Measurements from ENCODE around the gene TMEM163. TPM values are rescaled to one million over a fixed set of nuclear protein-coding genes. Genes with fewer than 3 reads are reported as not detected.

The TMEM163 gene
- total RNA-seq, 1 donor from 2014 or later, result 0.18 TPM

DNA sequence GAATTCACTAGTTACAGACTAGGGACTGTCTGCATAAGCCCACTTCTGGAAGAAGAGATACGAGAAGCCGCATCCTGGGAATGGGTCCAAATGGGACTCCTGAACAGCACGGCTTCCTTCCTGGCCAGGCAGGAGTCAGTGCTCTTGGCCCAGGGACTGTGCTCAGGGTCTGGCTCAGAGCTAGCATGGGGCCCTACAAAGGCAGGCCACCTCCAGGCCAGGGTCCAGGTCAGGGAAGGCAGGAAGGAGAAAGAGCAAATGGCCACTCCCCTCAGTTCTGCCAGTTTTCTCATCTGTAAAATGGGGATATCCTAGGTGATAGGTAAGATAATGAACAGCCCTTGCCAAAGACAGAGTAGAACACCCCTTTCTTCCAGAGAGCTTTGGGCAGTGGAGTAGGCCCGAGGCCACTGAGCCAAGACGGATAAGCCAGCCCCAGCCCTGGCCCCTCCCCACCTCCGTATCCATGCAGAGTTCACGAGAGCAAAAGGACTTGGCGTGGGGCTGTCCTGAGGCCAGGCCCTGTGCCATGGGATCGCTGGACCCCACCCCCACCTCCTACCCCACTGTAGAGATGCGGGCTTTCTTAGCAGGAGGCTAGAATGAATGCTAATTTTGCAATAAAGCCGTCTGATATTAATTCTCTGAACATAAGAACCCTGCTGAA is 274.9 kb downstream of the TMEM163 start:
- Histone ChIP-seq H3K4me1 (ENCODE audit: insufficient read depth, low read length) (peaks cover 11% of the 10 kb centered on the region), H3K4me3 (ENCODE audit: insufficient read depth, low read depth, low read length) (no peak overlapping the region), H3K4me2 (ENCODE audit: low read length) (no peak overlapping the region), H3K27ac (ENCODE audit: low read depth, low read length) (no peak overlapping the region), H3K79me2 (ENCODE audit: insufficient read depth, low read length) (no peaks in the 10 kb centered on the region), H3K27me3 (ENCODE audit: insufficient read depth, low read length) (no peaks in the 10 kb centered on the region), H3K9me3 (ENCODE audit: insufficient read depth, low read depth, low read length) (no peaks in the 10 kb centered on the region), H3K9ac (ENCODE audit: low read length) (no peak overlapping the region), H3K36me3 (ENCODE audit: insufficient read depth, low read length) (no peaks in the 10 kb centered on the region), H4K20me1 (ENCODE audit: insufficient read depth, low read length) (no peaks in the 10 kb centered on the region), H2AFZ (ENCODE audit: low read depth, low read length) (no peak overlapping the region)
- Mint-ChIP-seq H3K36me3 (ENCODE audit: low read depth, unreplicated experiment) (peaks cover 26% of the 10 kb centered on the region), H3K27me3 (ENCODE audit: low read depth, unreplicated experiment) (no peaks in the 10 kb centered on the region), H3K4me1 (ENCODE audit: low read depth, unreplicated experiment) (peaks cover 11% of the 10 kb centered on the region), H3K4me3 (ENCODE audit: unreplicated experiment) (no peak overlapping the region), H3K9me3 (ENCODE audit: unreplicated experiment) (peaks cover 3% of the 10 kb centered on the region), H3K27ac (ENCODE audit: unreplicated experiment) (no peak overlapping the region)
- TF ChIP-seq, protein P1, sequence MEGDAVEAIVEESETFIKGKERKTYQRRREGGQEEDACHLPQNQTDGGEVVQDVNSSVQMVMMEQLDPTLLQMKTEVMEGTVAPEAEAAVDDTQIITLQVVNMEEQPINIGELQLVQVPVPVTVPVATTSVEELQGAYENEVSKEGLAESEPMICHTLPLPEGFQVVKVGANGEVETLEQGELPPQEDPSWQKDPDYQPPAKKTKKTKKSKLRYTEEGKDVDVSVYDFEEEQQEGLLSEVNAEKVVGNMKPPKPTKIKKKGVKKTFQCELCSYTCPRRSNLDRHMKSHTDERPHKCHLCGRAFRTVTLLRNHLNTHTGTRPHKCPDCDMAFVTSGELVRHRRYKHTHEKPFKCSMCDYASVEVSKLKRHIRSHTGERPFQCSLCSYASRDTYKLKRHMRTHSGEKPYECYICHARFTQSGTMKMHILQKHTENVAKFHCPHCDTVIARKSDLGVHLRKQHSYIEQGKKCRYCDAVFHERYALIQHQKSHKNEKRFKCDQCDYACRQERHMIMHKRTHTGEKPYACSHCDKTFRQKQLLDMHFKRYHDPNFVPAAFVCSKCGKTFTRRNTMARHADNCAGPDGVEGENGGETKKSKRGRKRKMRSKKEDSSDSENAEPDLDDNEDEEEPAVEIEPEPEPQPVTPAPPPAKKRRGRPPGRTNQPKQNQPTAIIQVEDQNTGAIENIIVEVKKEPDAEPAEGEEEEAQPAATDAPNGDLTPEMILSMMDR (IDR thresholded peaks at IDR 0.05; ENCODE audit: insufficient read depth, low read depth, low read length), result no peak
- no peak for TF ChIP-seq EZH2 (IDR thresholded peaks at IDR 0.05; ENCODE audit: insufficient read depth, low read length)
- FAIRE-seq (no peak), DNase-seq (ENCODE audit: low read depth) (no peak)

DNA sequence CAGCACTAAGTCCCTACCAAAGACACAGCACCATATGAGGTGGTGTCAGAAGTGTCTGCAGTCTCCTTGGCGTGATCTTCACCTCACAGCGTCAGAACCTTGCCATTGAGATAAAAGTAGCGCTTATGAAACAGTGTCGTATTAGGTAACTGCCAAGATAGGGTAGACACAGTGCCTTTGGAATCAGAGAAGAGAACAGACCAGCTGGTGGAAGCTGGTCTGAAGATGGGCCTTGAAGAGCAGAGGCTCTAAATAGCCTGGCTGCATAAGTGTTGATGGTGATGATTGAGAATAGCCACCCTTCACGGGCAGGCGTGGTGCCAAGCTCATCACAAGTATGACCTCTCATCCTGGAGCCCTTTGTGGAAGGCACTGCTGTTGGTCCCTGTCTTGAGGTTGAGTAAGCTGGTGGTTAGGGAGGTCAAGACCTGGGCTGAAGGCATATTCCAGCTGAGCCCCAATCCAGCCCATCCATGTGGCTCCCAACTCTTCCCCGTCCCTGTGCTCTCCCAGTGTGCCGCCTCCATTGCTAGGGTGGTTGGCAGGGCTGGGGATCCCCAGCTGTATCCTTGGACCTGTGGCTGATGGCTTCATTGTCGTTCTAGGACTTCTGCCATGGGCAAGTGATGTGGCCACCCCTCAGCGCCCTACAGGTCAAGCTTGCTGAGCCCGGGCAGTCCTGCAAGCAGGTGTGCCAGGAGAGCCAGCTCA is 277.5 kb downstream of the TMEM163 start:
- no peak overlapping the region for H3K4me3 Mint-ChIP-seq (ENCODE audit: unreplicated experiment)

More for the DNA sequence above, 277.5 kb downstream of the TMEM163 start:
- H3K4me1 Mint-ChIP-seq (ENCODE audit: low read depth, unreplicated experiment), result peaks cover 8% of the 10 kb centered on the region
- no peak overlapping the region for H2AFZ ChIP-seq (ENCODE audit: low read depth, low read length)
- peaks cover 7% of the 10 kb centered on the region for H3K4me1 ChIP-seq (ENCODE audit: insufficient read depth, low read length)
- peaks cover 28% of the 10 kb centered on the region for H3K36me3 Mint-ChIP-seq (ENCODE audit: low read depth, unreplicated experiment)
- TF ChIP-seq EZH2 (IDR thresholded peaks at IDR 0.05; ENCODE audit: insufficient read depth, low read length), result no peak
- TF ChIP-seq, protein P1 (IDR thresholded peaks at IDR 0.05; ENCODE audit: insufficient read depth, low read depth, low read length), result no peak
- H3K27me3 ChIP-seq (ENCODE audit: insufficient read depth, low read length), result no peaks in the 10 kb centered on the region
- FAIRE-seq (no peak), DNase-seq (ENCODE audit: low read depth) (no peak)
- H3K9me3 ChIP-seq (ENCODE audit: insufficient read depth, low read depth, low read length), result no peaks in the 10 kb centered on the region
- H3K79me2 ChIP-seq (ENCODE audit: insufficient read depth, low read length), result no peaks in the 10 kb centered on the region
- H3K27ac Mint-ChIP-seq (ENCODE audit: unreplicated experiment), result no peak overlapping the region
- H3K9me3 Mint-ChIP-seq (ENCODE audit: unreplicated experiment), result peaks cover 3% of the 10 kb centered on the region
- H3K4me3 ChIP-seq (ENCODE audit: insufficient read depth, low read depth, low read length), result no peak overlapping the region
- no peak overlapping the region for H3K27ac ChIP-seq (ENCODE audit: low read depth, low read length)
- no peaks in the 10 kb centered on the region for H3K36me3 ChIP-seq (ENCODE audit: insufficient read depth, low read length)
- no peak overlapping the region for H3K4me2 ChIP-seq (ENCODE audit: low read length)
- no peak overlapping the region for H3K9ac ChIP-seq (ENCODE audit: low read length)
- no peaks in the 10 kb centered on the region for H4K20me1 ChIP-seq (ENCODE audit: insufficient read depth, low read length)
- H3K27me3 Mint-ChIP-seq (ENCODE audit: low read depth, unreplicated experiment), result no peaks in the 10 kb centered on the region

Measured in astrocyte (in vitro differentiated cells and primary cell).